T1000 (cell line): ENCODE measurements around the gene M1AP.
"Not testable (repeated sequence)": the region's sequence is repeated elsewhere in the genome, so short reads cannot be mapped to it uniquely, and the experiment has no call there.

ENCODE experiments used
- DNase-seq: peaks from one replicate; lab custom pipeline; 2025; ENCODE audit warnings: mixed read lengths; lab: John Stamatoyannopoulos, UW

The M1AP gene

GRCh38 chr2:74653589-74653984 lies 5.5 kb upstream of the M1AP start:
- DNase-seq: no peak

GRCh38 chr2:74646834-74647482 lies 1.2 kb downstream of the M1AP start:
- no peak for DNase-seq

GRCh38 chr2:74646201-74646600 lies 1.9 kb downstream of the M1AP start:
- DNase-seq: no peak

GRCh38 chr2:74645344-74645743 lies 2.8 kb downstream of the M1AP start:
- no peak for DNase-seq

GRCh38 chr2:74639550-74639949 lies 8.6 kb downstream of the M1AP start:
- no peak for DNase-seq

- DNase-seq: no peak
These were observed 15.2 kb downstream of the M1AP start for GRCh38 chr2:74632939-74633312.

GRCh38 chr2:74632209-74632938 lies 15.8 kb downstream of the M1AP start:
- no peak for DNase-seq

GRCh38 chr2:74630454-74630853 lies 17.7 kb downstream of the M1AP start:
- DNase-seq: not testable (repeated sequence)

- DNase-seq: no peak
These were observed 19.5 kb downstream of the M1AP start for GRCh38 chr2:74628538-74629105.

GRCh38 chr2:74625658-74626425 lies 22.3 kb downstream of the M1AP start:
- DNase-seq: no peak

- DNase-seq: no peak
These were observed 27.5 kb downstream of the M1AP start for GRCh38 chr2:74620671-74621070.

- DNase-seq: no peak
These were observed 28.4 kb downstream of the M1AP start for GRCh38 chr2:74619651-74620297.

- no peak for DNase-seq
These were observed 29.6 kb downstream of the M1AP start for GRCh38 chr2:74618410-74619083.

- no peak for DNase-seq
These were observed 31.0 kb downstream of the M1AP start for GRCh38 chr2:74617122-74617521.

- DNase-seq: no peak
These were observed 41.2 kb downstream of the M1AP start for GRCh38 chr2:74606927-74607326.

- no peak for DNase-seq
These were observed 44.7 kb downstream of the M1AP start for GRCh38 chr2:74603282-74604000.

- no peak for DNase-seq
These were observed 45.4 kb downstream of the M1AP start for GRCh38 chr2:74602586-74603281.

GRCh38 chr2:74599676-74600075 lies 48.5 kb downstream of the M1AP start:
- DNase-seq: no peak

GRCh38 chr2:74597410-74597809 lies 50.7 kb downstream of the M1AP start:
- DNase-seq: no peak

- no peak for DNase-seq
These were observed 51.5 kb downstream of the M1AP start for GRCh38 chr2:74596584-74596983.
